ENCODE results near the gene FXYD1. TPM values are rescaled to one million over a fixed set of nuclear protein-coding genes. Genes with fewer than 3 reads are reported as not detected.

The FXYD1 gene
- total RNA-seq, 1 donor from 2014 or later = not detected

DNA sequence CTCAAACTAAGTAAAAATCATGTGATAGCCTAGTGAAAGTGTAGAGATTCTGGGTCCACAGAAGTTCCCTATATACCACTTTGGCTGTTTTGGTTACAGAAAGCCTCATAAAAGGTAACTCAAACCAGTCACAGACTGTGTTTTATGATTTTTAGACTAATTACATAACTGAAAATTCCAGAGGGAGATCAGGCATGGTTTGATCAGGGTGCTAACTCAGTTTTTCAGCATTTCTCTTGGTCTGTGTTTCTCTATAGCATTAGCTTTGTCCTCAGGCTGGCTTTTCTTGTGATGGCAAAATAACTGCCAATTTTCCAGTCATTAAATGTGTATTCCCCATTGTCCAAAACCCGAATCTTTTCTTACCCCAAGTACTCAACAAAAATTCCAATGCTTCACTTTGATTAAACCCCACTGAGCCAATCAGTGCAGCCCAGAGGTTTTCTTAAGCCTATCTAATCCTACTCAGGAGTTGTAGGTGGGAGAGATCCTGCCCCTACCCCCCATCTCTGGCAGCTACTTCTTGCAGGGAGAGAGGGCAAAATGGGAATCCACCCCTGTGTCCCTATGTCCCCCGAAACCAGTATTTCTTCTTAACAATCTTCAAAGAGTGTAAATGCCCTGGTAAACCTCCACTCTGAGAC, 31.6 kb upstream of the FXYD1 start:
- intact Hi-C loops (cut with micrococcal nuclease) = no loop called here

GRCh38 chr19:35107545-35107944, 31.1 kb upstream of the FXYD1 start:
- intact Hi-C loops (cut with micrococcal nuclease) = no loop called here

GRCh38 chr19:35108730-35109129, 29.9 kb upstream of the FXYD1 start:
- intact Hi-C loops (cut with micrococcal nuclease) = no loop called here

GRCh38 chr19:35109395-35110112, 29.1 kb upstream of the FXYD1 start:
- intact Hi-C loops (cut with micrococcal nuclease) = no loop called here

- intact Hi-C loops (cut with micrococcal nuclease) = no loop called here
Measured at GRCh38 chr19:35110974-35111373, 27.6 kb upstream of the FXYD1 start.

GRCh38 chr19:35112995-35113688, 25.5 kb upstream of the FXYD1 start:
- intact Hi-C loops (cut with micrococcal nuclease) = no loop called here

GRCh38 chr19:35114353-35115176, 24.1 kb upstream of the FXYD1 start:
- intact Hi-C loops (cut with micrococcal nuclease) = loop anchor here (1.0 to 2.0 kb wide), 4 partner anchors 10 to 103 kb away; no protein-coding TSS in a partner anchor

DNA sequence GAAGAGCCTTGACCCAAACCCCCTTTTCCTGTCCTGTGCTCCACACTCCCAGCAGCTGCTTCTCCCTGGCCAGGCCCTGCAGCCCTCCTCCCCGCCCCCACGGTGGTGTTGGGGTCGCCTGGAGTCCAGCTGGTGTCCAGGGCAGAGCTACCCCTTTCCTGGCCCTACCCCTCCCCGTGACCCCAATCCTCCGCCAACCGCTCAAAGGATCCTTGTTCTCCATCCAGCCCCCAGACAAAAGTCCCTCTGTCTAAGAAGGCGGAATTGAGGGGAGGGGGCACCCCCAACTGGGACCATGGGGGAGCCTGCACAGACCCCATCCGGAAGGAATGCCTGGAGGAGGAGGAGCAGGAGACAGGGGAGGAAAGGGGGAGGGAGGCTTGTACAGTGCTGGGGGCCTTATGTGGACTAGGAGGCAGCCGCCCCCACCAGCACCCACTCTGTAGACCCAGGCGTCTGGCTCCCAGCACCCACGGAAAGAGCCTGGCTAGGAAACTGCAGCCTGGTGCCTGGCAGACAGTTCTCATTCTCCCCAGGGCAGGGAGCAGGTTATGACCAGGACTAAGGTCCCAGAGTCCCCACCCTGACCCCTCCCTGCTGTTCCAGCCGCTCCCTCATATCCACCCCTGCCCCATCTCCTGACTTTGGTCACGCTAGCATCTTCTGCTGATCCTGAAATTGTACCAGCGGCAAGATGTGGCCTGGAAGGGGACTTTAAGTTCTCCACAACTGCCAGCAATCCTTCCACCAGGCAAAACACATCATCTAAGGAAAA, 23.3 kb upstream of the FXYD1 start, which contains the start of gene FXYD3:
Gene FXYD3, plus strand, starts transcription at position 647 of the 775 bp plus-strand sequence. CDS start 3,554 bp downstream, outside the sequence.
- intact Hi-C loops (cut with micrococcal nuclease) = loop anchor here (2.0 kb wide), 1 partner anchor 49 kb away; no protein-coding TSS in a partner anchor

DNA sequence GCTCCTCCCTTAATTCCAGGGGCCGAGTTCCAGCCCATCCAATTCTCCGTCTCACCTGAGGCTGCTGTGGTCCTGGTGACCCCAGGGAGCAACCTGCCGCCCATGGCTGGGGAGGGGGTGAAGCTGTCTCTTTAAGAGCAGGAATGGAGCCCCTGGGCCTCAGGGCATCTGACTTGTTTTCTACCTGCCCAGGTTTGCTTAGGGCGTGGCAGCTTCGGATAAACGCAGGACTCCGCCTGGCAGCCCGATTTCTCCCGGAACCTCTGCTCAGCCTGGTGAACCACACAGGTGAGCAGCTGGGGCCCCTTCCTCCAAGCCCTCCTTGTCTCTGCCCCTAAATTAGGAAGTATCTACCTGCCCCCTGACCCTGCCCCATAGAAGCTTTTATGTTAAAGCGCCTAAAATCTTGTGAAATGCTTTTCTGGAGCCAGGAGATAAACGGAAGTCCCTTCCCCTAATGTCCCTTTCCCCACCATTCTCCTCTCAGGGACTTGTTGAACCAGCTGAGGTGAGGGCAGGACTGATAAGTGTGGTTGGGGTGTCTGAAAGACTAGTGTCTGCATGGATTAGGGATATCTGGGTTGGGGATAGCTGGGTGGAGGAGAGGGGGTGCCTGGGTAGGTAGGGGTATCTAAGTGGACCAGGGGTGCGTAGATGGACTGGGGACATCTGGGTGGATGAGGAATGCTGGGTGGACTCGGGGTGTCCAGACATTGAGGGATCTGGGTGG, 22.4 kb upstream of the FXYD1 start:
- intact Hi-C loops (cut with micrococcal nuclease) = no loop called here

DNA sequence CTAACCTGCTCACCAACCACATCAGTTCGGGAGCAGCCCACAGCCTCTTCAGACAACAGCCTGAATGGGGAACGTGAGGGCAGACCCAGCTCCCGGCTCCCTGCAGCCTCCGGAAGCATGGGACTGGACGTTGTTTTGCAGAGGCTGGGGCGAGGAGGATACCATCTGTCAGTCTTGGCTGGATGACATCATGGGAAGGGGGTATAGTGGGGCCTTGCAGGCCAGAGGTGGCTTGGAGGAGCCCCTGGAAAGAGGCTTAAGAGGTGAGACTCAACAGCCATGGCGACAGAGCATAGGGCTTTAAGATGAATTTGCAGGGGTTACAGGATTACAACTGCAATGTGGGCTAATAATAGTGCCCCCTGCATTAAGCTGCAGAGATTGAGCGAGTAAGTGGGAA, 21.5 kb upstream of the FXYD1 start:
- intact Hi-C loops (cut with micrococcal nuclease) = no loop called here

DNA sequence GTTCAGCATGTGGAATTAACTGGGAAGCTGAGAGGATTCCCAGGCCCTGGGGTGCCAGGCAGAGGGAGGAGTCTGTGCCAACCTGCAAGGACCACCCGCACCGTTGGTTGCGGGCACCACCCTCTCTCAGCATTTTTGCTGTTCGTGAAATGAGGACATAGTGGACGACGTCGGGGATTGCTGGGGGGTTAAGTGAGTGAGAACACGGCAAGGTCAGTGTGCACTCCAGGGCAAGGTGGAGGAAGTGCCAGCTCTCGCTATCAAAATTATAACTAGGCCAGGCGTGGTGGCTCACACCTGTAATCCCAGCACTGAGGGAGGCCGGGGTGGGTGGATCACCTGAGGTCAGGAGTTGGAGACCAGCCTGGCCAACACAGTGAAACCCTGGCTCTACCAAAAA, 20.8 kb upstream of the FXYD1 start:
- intact Hi-C loops (cut with micrococcal nuclease) = no loop called here

DNA sequence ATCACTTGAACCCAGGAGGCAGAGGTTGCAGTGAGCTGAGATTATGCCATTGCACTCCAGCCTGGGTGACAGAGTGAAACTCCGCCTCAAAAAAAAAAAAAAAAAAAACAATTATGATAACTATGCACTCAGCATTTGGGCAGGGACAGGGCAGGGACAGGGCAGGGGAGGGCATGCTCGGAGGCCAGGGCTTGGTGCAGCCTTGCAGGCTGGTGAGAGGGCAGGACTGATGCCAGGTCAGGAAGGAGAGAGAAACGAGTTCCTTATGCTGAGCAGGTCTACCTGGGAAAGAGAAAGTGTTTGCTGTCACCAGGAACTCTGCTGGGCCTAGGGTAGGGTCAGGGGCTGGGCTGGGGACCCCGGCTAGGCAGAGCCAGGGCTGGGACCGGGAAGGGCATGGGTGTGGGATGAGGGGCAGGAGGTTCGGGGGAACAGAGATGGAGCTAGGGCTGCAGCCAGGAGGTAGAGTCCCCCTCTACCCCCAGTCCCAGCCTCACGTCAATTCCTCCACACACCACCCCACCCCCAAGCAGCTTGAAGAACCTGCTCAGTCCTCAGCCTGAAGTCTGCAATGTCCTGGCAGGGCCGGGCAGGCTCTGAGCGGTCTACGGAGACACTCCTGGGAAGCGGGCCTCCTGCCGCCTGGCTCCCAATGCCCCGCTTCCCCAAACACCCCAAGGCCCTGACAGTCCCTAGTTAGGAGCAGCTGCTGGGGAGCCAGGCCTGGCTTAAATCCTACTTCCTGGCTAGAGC, 20.2 kb upstream of the FXYD1 start:
- intact Hi-C loops (cut with micrococcal nuclease) = no loop called here

GRCh38 chr19:35119091-35119490, 19.5 kb upstream of the FXYD1 start:
- intact Hi-C loops (cut with micrococcal nuclease) = no loop called here

- intact Hi-C loops (cut with micrococcal nuclease) = no loop called here
Measured at GRCh38 chr19:35119578-35120155, 19.0 kb upstream of the FXYD1 start.

GRCh38 chr19:35120492-35120891, 18.1 kb upstream of the FXYD1 start:
- intact Hi-C loops (cut with micrococcal nuclease) = no loop called here

- intact Hi-C loops (cut with micrococcal nuclease) = no loop called here
Measured at GRCh38 chr19:35120898-35121297, 17.7 kb upstream of the FXYD1 start.

- intact Hi-C loops (cut with micrococcal nuclease) = no loop called here
Measured at GRCh38 chr19:35122687-35123551, 15.7 kb upstream of the FXYD1 start.

DNA sequence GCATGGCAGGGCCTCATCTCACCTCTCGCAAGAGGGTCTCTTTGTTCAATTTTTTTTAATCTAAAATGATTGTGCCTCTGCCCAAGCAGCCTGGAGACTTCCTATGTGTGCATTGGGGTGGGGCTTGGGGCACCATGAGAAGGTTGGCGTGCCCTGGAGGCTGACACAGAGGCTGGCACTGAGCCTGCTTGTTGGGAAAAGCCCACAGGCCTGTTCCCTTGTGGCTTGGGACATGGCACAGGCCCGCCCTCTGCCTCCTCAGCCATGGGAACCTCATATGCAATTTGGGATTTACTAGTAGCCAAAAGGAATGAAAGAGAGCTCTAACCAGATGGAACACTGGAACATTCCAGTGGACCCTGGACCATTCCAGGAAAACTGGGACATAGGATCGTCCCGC, 15.1 kb upstream of the FXYD1 start:
- intact Hi-C loops (cut with micrococcal nuclease) = no loop called here
